Activated naive CD4-positive, alpha-beta T cell treated with anti-CD3 and anti-CD28 coated beads for 36 hours (primary cell): ENCODE results near the gene MOV10. TPM values are rescaled to one million over a fixed set of nuclear protein-coding genes. Genes with fewer than 3 reads are reported as not detected.
"Not testable (repeated sequence)": the region's sequence is repeated elsewhere in the genome, so short reads cannot be mapped to it uniquely, and the experiment has no call there.

Experiments used
- CTCF ChIA-PET: fragments of 350-600 bp; sonication (Branson Sonifier 250); formaldehyde crosslinking; loops from one replicate; lab custom pipeline; 2021; ENCODE audit warnings: antibody characterized with exemption; lab: Charles Lee
- DNase-seq: peaks from one replicate; pipeline ENCODE4 v3.0.0-alpha.2; 2020
- H3K27ac Mint-ChIP-seq: one replicate; pipeline ENCODE4 v1.8.0; 2021; ENCODE audit warnings: mild to moderate bottlenecking, mixed read lengths
- H3K27me3 Mint-ChIP-seq: one replicate; pipeline ENCODE4 v1.8.0; 2021; ENCODE audit warnings: low read depth, mixed read lengths
- H3K36me3 Mint-ChIP-seq: one replicate; pipeline ENCODE4 v1.8.0; 2021; ENCODE audit warnings: low read depth, mixed read lengths
- H3K4me1 Mint-ChIP-seq: one replicate; pipeline ENCODE4 v1.8.0; 2021; ENCODE audit warnings: low read depth, mixed read lengths
- H3K4me3 Mint-ChIP-seq: one replicate; pipeline ENCODE4 v1.8.0; 2021; ENCODE audit warnings: mild to moderate bottlenecking, moderate library complexity, mixed read lengths
- H3K9me3 Mint-ChIP-seq: one replicate; pipeline ENCODE4 v1.8.0; 2021; ENCODE audit warnings: mixed read lengths
- intact Hi-C: fragments of 100-400 bp; cut with micrococcal nuclease; formaldehyde crosslinking; loops from one replicate; pipeline ENCODE4 v1.15.1; 2023
- total RNA-seq, 2 experiments: library from RNA; stranded (reverse); gene quantifications; one replicate each; pipeline ENCODE4 v1.2.3, GENCODE V29; 2021

The MOV10 gene
- total RNA-seq, 2 experiments from 2014 or later: 46.0 to 48.8 TPM

DNA sequence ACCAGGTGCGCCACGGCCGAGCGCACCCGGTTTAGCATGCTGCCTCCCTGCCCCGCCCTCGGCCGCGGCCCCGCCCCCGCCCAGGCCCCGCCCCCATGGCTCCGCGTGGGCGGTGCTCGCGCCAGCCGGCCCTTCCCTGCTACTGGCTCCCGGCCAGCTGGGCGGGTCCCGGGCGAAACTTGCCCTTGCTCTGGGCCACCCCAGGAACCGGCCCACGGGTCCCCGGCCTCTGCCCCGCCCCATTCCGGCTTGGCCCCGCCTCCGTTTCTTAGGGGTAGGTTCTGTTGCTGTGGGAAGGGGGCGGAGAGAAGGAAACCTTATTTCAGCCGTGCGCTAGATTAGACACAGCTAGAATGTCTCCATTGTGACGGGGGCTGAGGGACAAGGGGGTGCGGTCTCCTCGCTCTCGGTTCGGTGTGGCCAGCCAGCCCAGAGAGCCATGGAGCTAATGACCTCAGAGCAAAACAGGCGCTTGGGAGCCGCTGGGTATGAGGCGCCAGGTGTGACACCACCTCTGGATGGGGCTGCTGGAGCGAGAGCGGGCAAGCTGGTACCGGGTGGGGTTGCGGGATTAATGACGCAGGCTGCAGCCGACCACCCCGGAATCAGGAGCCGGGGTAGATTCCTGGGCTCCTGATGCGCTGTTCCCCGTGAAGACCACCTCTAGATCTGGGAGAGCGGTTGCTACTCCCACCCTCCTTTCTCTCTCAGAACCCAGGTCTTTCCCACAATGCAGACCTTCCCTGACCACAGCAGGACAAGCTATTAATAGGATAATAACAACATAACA, 41.0 kb downstream of the MOV10 start, which contains the start of gene PPM1J:
PPM1J (minus strand) TSS at position 69 of the 790 bp plus-strand sequence; CDS start at position 38, 31 bp downstream.
- H3K27ac Mint-ChIP-seq: no peak within 1 kb of the TSS
- peaks cover 24% of the 10 kb centered on the region for H3K4me1 Mint-ChIP-seq
- H3K36me3 Mint-ChIP-seq: no peaks in the 10 kb centered on the region
- H3K27me3 Mint-ChIP-seq: peaks cover 24% of the 10 kb centered on the region
- H3K4me3 Mint-ChIP-seq: peak within 1 kb of the TSS; percentile 78
- CTCF ChIA-PET: interaction anchor here (0.6 to 9.9 kb wide), 31 partner anchors 10 to 426 kb away, joined by 3 to 303 read pairs (median 4); partner anchors contain the start of gene LRIG2
- DNase-seq: peak; percentile 95
- intact Hi-C loops: loop anchor here (1.0 to 10.0 kb wide), 12 partner anchors 10 to 1189 kb away; partner anchors contain the start of genes AP4B1, DCLRE1B, LRIG2 and MAGI3
- H3K9me3 Mint-ChIP-seq: no peaks in the 10 kb centered on the region

DNA sequence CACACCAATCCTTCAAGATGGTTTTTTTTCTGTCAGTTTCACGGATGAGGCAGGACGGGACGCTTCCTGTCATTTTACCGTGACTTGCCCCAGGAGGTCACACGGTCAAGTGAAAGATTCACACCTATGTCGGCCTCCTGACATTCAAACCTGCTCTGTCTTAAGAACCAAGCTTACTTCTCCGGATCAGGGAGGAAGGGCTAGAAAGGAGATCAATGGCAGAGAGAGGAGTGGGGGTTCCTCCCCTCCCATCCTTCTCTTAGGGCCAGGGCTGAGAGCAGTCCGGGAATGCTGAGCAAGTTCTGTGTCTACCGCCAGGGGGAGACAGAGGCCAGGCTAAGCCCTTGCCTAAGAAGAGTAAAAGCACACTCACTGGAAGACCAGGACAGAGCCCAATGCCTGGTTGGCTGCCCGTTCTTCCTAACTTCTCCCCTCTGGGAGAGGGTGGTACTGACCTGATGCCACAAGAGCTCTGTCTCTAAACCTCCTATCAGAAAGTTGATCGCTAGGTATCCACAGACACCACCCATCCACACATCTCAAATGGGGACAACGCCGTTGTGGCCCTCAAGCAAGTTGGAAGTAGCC, 41.8 kb downstream of the MOV10 start:
- no peaks in the 10 kb centered on the region for H3K9me3 Mint-ChIP-seq
- intact Hi-C loops: loop anchor here (1.0 to 10.0 kb wide), 9 partner anchors 88 to 1189 kb away; partner anchors contain the start of genes AP4B1, DCLRE1B, LRIG2 and MAGI3
- no peak overlapping the region for H3K27ac Mint-ChIP-seq
- peaks cover 24% of the 10 kb centered on the region for H3K4me1 Mint-ChIP-seq
- H3K27me3 Mint-ChIP-seq: peaks cover 24% of the 10 kb centered on the region
- CTCF ChIA-PET: interaction anchor here (0.6 to 9.9 kb wide), 29 partner anchors 10 to 425 kb away, joined by 3 to 303 read pairs (median 4); partner anchors contain the start of gene LRIG2
- peak; percentile 90 for DNase-seq
- H3K4me3 Mint-ChIP-seq: peak overlapping the region; percentile 78
- no peaks in the 10 kb centered on the region for H3K36me3 Mint-ChIP-seq

DNA sequence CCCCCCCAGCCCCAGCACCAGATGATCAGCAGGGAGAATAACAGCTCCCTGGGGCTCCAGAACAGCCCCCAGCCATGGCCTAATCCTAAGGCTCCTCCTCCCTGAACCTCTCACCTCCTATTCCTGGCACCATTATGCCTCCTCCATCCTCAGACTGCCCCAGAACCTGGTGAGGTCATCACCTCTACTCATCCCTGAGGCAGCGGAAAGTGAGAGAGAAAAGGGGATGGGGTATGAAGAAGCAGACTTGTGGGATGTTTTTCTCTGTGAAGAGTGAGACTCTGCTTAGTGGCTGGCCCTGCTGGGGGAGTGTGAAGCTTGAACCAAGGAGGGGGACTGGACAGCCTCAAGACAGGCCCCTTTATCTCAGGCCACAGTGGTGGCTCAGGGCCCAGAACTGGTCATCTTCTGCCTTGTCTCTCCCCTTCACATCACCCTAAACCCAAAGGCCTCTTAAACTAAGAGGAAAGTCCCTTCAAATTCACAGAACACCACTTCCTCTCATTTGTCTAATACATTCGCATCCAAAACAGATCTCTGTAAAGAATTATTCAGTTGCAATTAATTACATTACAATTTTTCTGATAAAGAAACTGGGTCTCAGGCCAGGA, 42.9 kb downstream of the MOV10 start:
- Mint-ChIP-seq H3K9me3 (no peaks in the 10 kb centered on the region), H3K27ac (no peak overlapping the region), H3K4me1 (peaks cover 24% of the 10 kb centered on the region), H3K36me3 (no peaks in the 10 kb centered on the region), H3K27me3 (peaks cover 24% of the 10 kb centered on the region), H3K4me3 (no peak overlapping the region)
- no peak for DNase-seq
- CTCF ChIA-PET: interaction anchor here (0.5 to 9.9 kb wide), 23 partner anchors 8 to 368 kb away, joined by 3 to 303 read pairs (median 4); partner anchors contain the start of gene LRIG2
- intact Hi-C loops: loop anchor here (2.0 to 10.0 kb wide), 8 partner anchors 163 to 1187 kb away; partner anchors contain the start of genes AP4B1, DCLRE1B, LRIG2 and MAGI3

DNA sequence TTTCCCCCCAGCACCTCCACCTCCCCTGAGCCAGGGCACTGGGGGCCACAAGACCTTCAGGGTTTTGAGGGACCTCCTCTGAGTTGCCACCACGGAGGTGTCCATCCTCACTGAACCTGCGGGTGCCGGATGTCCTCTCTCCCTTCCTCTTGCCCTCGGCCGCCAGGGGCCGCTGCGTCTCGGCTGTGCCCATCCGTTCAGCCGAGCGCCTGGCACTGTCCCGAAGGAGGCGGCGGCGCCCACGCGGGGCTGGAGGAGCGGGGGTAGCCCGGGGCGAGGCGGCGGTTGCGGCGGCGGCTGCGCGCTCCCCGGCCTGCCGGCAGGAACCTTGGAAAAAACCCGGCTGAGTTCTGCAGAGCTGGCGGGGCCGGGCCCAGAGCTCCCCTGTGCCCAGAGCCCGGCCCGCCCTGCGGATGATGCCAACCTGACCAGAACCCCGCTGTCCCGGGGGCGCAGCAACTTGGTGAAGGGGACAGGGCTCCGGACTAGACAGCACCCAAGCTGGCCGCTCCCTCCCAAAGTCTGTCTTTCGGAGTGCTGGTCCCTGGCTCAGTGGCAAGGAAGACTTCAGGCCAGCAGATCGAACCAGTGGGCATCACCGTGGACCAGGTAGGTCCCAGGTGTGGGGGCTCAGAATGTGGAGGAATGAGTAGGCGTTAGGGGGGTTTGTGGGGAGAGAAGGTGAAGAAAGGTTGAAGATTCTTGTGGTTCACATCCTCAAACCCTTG, 44.4 kb downstream of the MOV10 start:
- no peaks in the 10 kb centered on the region for H3K36me3 Mint-ChIP-seq
- intact Hi-C loops: loop anchor here (5.0 to 10.0 kb wide), 3 partner anchors 413 to 1093 kb away; partner anchors contain the start of genes MAGI3 and RSBN1
- H3K27me3 Mint-ChIP-seq: peaks cover 15% of the 10 kb centered on the region
- H3K9me3 Mint-ChIP-seq: no peaks in the 10 kb centered on the region
- DNase-seq: peak; percentile 82
- H3K4me1 Mint-ChIP-seq: peaks cover 35% of the 10 kb centered on the region
- peak overlapping the region; percentile 29 for H3K4me3 Mint-ChIP-seq
- H3K27ac Mint-ChIP-seq: no peak overlapping the region
- CTCF ChIA-PET: interaction anchor here (0.5 to 9.9 kb wide), 21 partner anchors 9 to 358 kb away, joined by 3 to 303 read pairs (median 3); partner anchors contain the start of gene LRIG2

DNA sequence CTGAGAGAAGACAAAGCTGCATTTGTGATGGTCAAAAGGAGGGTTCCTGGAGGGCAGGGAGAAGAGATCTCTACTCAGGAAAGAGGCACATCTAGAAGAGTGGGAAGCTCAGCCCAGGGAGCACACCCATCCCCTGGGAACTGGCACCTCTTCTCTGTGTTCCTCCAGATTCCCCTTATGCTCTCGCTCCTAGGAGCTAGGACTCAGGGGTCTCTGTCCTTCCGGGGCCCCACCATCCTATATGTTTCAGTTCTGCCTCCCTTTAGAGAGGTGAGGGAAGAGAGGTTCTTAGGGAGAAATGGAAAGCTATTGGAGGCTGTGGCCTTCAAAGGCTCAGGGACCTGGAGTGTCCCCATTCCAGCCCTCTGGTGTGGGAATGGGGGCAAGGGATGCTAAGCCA, 45.2 kb downstream of the MOV10 start:
- Mint-ChIP-seq H3K27me3 (peaks cover 9% of the 10 kb centered on the region), H3K4me3 (no peak overlapping the region)
- intact Hi-C loops: loop anchor here (5.0 to 10.0 kb wide), 3 partner anchors 413 to 1093 kb away; partner anchors contain the start of genes MAGI3 and RSBN1

DNA sequence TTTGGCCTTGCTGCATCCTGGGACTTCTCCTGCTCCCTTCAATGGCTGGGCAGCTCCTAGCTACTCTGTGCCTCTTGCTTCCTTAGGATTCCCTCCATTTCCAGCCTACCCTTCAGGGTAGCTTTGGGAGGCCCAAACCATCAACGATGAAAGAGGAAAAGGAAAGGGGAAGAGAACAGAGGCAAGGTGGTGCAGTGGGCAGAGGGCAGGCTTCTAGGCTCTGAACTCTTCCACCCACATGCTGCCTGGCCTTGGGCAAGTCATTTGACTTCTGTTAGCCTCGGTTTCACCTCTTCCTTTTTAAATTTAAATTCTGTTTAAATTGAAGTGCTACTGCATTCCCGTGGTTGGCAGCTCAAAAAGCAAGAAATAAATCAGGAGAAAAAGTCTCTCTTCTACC, 46.3 kb downstream of the MOV10 start:
- H3K27ac Mint-ChIP-seq: no peak overlapping the region
- intact Hi-C loops: no loop called here
- no peak overlapping the region for H3K4me3 Mint-ChIP-seq
- peaks cover 28% of the 10 kb centered on the region for H3K4me1 Mint-ChIP-seq
- DNase-seq: no peak
- CTCF ChIA-PET: interaction anchor here (0.6 to 9.9 kb wide), 7 partner anchors 9 to 355 kb away, joined by 3 to 303 read pairs (median 25); partner anchors contain the start of gene LRIG2
- no peaks in the 10 kb centered on the region for H3K9me3 Mint-ChIP-seq
- peaks cover 9% of the 10 kb centered on the region for H3K27me3 Mint-ChIP-seq
- no peaks in the 10 kb centered on the region for H3K36me3 Mint-ChIP-seq

More for the DNA sequence above, 45.2 kb downstream of the MOV10 start:
- Mint-ChIP-seq H3K36me3 (no peaks in the 10 kb centered on the region), H3K9me3 (no peaks in the 10 kb centered on the region), H3K4me1 (peaks cover 33% of the 10 kb centered on the region), H3K27ac (no peak overlapping the region)
- no peak for DNase-seq
- CTCF ChIA-PET: interaction anchor here (0.7 to 9.9 kb wide), 10 partner anchors 10 to 353 kb away, joined by 3 to 303 read pairs (median 5); partner anchors contain the start of gene LRIG2

DNA sequence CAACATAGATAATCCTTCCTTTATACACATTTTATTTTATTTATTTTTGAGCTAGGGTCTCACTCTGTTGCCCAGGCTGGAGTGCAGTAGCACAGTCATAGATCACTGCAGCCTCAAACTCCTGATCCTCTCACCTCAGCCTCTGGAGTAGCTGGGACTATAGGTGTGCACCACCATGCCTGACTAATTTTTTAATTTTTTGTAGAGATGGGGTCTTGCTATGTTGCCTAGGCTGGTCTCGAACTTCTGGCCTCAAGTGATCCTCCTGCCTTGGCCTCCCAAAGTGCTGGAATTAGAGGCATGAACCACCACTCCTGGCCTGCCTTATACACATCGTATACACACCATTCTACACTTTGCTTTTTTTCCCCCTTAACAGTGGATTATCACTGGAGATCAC, 46.8 kb downstream of the MOV10 start:
- not testable (repeated sequence) for DNase-seq, H3K27ac Mint-ChIP-seq

DNA sequence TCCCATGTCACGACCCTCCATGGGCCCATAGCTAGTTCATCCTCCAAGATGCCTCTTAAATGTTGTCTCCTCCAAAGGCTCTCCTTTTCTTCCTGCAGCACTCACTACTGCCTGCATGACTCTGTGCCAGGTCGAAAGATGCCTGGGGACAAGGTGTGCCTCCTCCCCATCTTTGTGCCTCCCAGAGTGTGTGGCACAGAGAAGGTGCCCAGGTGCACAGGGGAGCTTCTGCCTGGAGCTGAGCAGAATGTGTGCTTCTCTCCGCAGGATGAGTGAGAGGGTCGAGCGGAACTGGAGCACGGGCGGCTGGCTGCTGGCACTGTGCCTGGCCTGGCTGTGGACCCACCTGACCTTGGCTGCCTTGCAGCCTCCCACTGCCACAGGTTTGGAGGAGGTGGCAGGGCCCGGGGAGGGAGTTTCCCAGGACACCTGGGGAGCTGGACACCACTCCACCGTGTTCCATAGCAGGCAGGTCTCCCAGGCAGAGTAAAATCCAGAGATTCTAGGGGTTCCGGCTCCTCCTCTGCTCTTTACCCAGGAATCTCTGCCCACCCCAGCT, 47.6 kb downstream of the MOV10 start:
- Mint-ChIP-seq H3K36me3 (no peaks in the 10 kb centered on the region), H3K27ac (no peak overlapping the region), H3K4me1 (peaks cover 23% of the 10 kb centered on the region), H3K9me3 (no peaks in the 10 kb centered on the region), H3K27me3 (peaks cover 9% of the 10 kb centered on the region), H3K4me3 (no peak overlapping the region)
- intact Hi-C loops: no loop called here
- DNase-seq: no peak
- CTCF ChIA-PET: interaction anchor here (0.6 to 9.9 kb wide), 4 partner anchors 8 to 220 kb away, joined by 3 to 303 read pairs (median 16); no protein-coding TSS in a partner anchor

More for the DNA sequence above, 46.8 kb downstream of the MOV10 start:
- H3K27me3 Mint-ChIP-seq, H3K9me3 Mint-ChIP-seq, H3K4me3 Mint-ChIP-seq, intact Hi-C loops, H3K36me3 Mint-ChIP-seq: not testable (repeated sequence)
- CTCF ChIA-PET: interaction anchor here (0.6 to 9.9 kb wide), 7 partner anchors 9 to 355 kb away, joined by 3 to 303 read pairs (median 6); no protein-coding TSS in a partner anchor
- H3K4me1 Mint-ChIP-seq: peaks cover 24% of the 10 kb centered on the region

DNA sequence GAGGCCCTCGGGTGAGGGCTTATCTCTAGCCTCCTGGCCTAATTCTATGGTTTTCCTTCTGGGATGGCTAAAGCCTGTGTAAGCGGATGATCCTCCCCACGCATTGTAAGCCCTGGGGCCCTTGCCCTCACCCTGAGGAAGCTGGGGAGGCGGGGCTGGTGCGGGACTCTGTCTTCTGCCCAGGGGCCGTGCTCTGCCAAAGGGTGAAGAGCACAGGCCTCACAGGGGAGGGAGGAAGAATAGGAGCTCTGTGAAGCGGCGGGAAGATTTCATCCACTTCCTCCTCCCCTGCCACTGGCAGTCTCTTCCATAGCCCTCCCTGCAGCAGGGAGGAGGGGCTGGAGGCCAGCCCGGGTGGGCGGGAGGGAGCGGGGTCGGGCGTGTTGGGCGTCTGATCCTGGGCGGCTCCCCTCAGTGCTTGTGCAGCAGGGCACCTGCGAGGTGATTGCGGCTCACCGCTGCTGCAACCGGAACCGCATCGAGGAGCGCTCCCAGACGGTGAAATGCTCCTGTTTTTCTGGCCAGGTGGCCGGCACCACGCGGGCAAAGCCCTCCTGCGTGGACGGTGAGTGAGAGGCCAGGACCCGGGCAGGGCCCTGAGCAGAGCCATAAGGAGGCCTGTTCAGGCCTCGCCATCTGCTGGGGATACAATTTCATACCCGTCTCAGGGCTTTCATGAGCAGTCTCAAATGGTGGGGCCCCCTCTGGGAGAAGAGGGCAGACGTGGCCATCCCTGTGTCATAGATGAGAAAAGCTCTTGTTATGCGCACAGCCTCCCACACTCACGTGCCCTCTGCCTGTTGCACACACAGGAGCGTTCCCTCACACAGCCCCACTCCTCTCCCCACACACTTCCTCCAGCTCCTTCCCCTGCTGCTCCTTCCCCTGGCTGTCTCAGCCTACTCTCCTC, 48.4 kb downstream of the MOV10 start:
- DNase-seq: peak; percentile 44
- Mint-ChIP-seq H3K27ac (no peak overlapping the region), H3K4me3 (no peak overlapping the region), H3K4me1 (peaks cover 17% of the 10 kb centered on the region), H3K27me3 (peaks cover 9% of the 10 kb centered on the region), H3K9me3 (no peaks in the 10 kb centered on the region), H3K36me3 (no peaks in the 10 kb centered on the region)
- CTCF ChIA-PET: interaction anchor here (1.2 to 9.9 kb wide), 3 partner anchors 11 to 80 kb away, joined by 3 to 303 read pairs (median 25); no protein-coding TSS in a partner anchor
- intact Hi-C loops: no loop called here

DNA sequence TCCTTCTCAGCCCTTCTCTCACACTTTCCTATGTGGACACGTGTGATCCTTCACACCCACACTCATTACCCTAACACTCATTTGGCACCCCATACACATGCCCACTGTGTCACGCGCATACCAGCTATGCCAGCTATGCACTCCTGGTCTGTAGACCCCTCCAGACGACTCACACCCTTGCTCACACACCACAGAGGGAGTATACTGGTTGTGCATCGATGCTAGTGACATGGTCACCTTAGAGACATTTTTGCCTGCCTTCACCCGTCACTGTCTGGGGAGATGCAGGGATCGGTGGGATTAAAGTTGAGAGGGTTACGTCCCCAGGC, 49.0 kb downstream of the MOV10 start:
- H3K4me1 Mint-ChIP-seq: peaks cover 15% of the 10 kb centered on the region
- H3K9me3 Mint-ChIP-seq: no peaks in the 10 kb centered on the region
- H3K36me3 Mint-ChIP-seq: no peaks in the 10 kb centered on the region
- H3K27me3 Mint-ChIP-seq: peaks cover 9% of the 10 kb centered on the region
- no peak for DNase-seq
- H3K4me3 Mint-ChIP-seq: no peak overlapping the region
- no peak overlapping the region for H3K27ac Mint-ChIP-seq
- CTCF ChIA-PET: interaction anchor here (1.2 to 9.9 kb wide), 2 partner anchors 10 to 80 kb away, joined by 3 to 303 read pairs; no protein-coding TSS in a partner anchor
- intact Hi-C loops: no loop called here
